Measurements from ENCODE around the gene CLEC16A. TPM values are rescaled to one million over a fixed set of nuclear protein-coding genes. Genes with fewer than 3 reads are reported as not detected.

The CLEC16A gene
- total and polyA plus RNA-seq, 9 of the 15 experiments (the other 6 are each of a cell fraction or from before 2014, with no cell fraction given): 1.00 to 22.3 (median 10.0) TPM

- TF ChIP-seq ZNF655 (CRISPR knock-in tag; IDR thresholded peaks at IDR 0.05) (no peak), ETV5 (CRISPR knock-in tag; IDR thresholded peaks at IDR 0.05; ENCODE audit: low read depth) (0 out of 2 replicates have a peak, but pooled peaks have one; percentile 19), ZNF280A (IDR thresholded peaks at IDR 0.05; ENCODE audit: low read depth, partially characterized antibody) (no peak), CBX5 (IDR thresholded peaks at IDR 0.05; ENCODE audit: borderline replicate concordance, low read depth) (no peak), SAFB2 (IDR thresholded peaks at IDR 0.05; ENCODE audit: borderline replicate concordance, low read depth, low read length, severe bottlenecking) (no peak), ATF3 (IDR thresholded peaks at IDR 0.05) (no peak), ATF3 (CRISPR knock-in tag; conservative IDR thresholded peaks at IDR 0.05) (no peak), TOE1 (IDR thresholded peaks at IDR 0.05; ENCODE audit: borderline replicate concordance) (no peak), TOE1 (CRISPR knock-in tag; IDR thresholded peaks at IDR 0.05; ENCODE audit: borderline replicate concordance, low read depth) (no peak), TARDBP (IDR thresholded peaks at IDR 0.05) (no peak), ZNF318 (IDR thresholded peaks at IDR 0.05; ENCODE audit: borderline replicate concordance in 1 of 2, low read depth in 1 of 2) (no peak), STAG1 (CRISPR knock-in tag; IDR thresholded peaks at IDR 0.05; ENCODE audit: borderline replicate concordance) (no peak), HMG20B (CRISPR knock-in tag; IDR thresholded peaks at IDR 0.05) (no peak), NFYB (IDR thresholded peaks at IDR 0.05; ENCODE audit: extremely low read depth, insufficient read length) (no peak), SNAPC5 (CRISPR knock-in tag; IDR thresholded peaks at IDR 0.05) (no peak), ZNF133 (CRISPR knock-in tag; IDR thresholded peaks at IDR 0.05) (no peak)
Observed at GRCh38 chr16:11101283-11101682, 156.9 kb downstream of the CLEC16A start (continued).

All from K562 (cell line).